Vagina (tissue), 2 donors: ENCODE results near the gene DAPK2. TPM values are rescaled to one million over a fixed set of nuclear protein-coding genes. Genes with fewer than 3 reads are reported as not detected.

Experiments used
- DNase-seq, 2 donors: peaks; one replicate each; pipeline ENCODE4 v3.0.0-alpha.2; 2017; ENCODE audit errors: extremely low spot score in 2 of 2
- H3K27ac ChIP-seq: fragments of 200-600 bp; sonication (generic); one replicate; pipeline ENCODE4 v1.5.1; 2019
- H3K27me3 ChIP-seq: fragments of 200-600 bp; sonication (generic); one replicate; pipeline ENCODE4 v1.5.1; 2019
- H3K36me3 ChIP-seq, 2 donors: fragments of 200-600 bp; sonication (generic); one replicate each; pipeline ENCODE4 v1.5.1; 2017 to 2019
- H3K4me1 ChIP-seq: fragments of 200-600 bp; sonication (generic); one replicate; pipeline ENCODE4 v1.5.1; 2019
- H3K4me3 ChIP-seq, 2 donors: fragments of 200-600 bp; sonication (generic); 1 replicate in 1 of 2; 2 replicates in 1 of 2; pipeline ENCODE4 v1.5.1; 2016 to 2019
- H3K9me3 ChIP-seq: fragments of 200-600 bp; sonication (generic); one replicate; pipeline ENCODE4 v1.5.1; 2019
- CTCF ChIP-seq, 3 experiments: fragments of 450-650 bp in 2 of 3; fragments of 200-600 bp in 1 of 3; sonication (generic) in 1 of 3; IDR thresholded peaks; one replicate each; pipeline ENCODE4 v1.5.1; 2017 to 2019; ENCODE audit warnings: antibody characterized with exemption in 3 of 3, mild to moderate bottlenecking in 2 of 3, moderate library complexity in 2 of 3
- POLR2A ChIP-seq, 2 donors: fragments of 450-650 bp; IDR thresholded peaks; one replicate each; pipeline ENCODE4 v1.6.1; 2017; ENCODE audit warnings: antibody characterized with exemption in 2 of 2, mild to moderate bottlenecking in 2 of 2, moderate library complexity in 2 of 2
- POLR2AphosphoS5 ChIP-seq, 2 donors: sonication (generic); formaldehyde crosslinking; IDR thresholded peaks; one replicate each; pipeline ENCODE4 v1.9.0; 2017; ENCODE audit warnings: antibody characterized with exemption in 2 of 2, mild to moderate bottlenecking in 2 of 2, low read depth in 1 of 2; ENCODE audit not compliant: insufficient read depth in 1 of 2
- intact Hi-C: fragments of 100-400 bp; cut with DNase I; formaldehyde crosslinking; loops from one replicate; pipeline ENCODE4 v1.15.1; 2023
- total RNA-seq: library from RNA; depleted of rRNA; stranded (reverse); fragments of >200 nt; gene quantifications from one replicate; pipeline ENCODE4 v1.2.3, GENCODE V29; 2016

Gene DAPK2
- total RNA-seq, 1 donor from 2014 or later, result 50.3 TPM

- Histone ChIP-seq H3K4me3 (no peak overlapping the region), H3K36me3 (no peaks in the 10 kb centered on the region), H3K27me3 (no peaks in the 10 kb centered on the region), H3K27ac (no peak overlapping the region), H3K9me3 (no peaks in the 10 kb centered on the region), H3K4me1 (no peaks in the 10 kb centered on the region)
- no peak for TF ChIP-seq POLR2A (IDR thresholded peaks at IDR 0.05)
- intact Hi-C loops, result no loop called here
- no peak for DNase-seq
These were observed 165.5 kb downstream of the DAPK2 start for GRCh38 chr15:63880744-63881143.

GRCh38 chr15:63879995-63880394 is 166.3 kb downstream of the DAPK2 start:
- no peak overlapping the region for H3K4me3 ChIP-seq
- no peak for DNase-seq
- no peak overlapping the region for H3K27ac ChIP-seq
- TF ChIP-seq POLR2AphosphoS5 (IDR thresholded peaks at IDR 0.05; ENCODE audit: insufficient read depth in 1 of 2, low read depth in 1 of 2) (no peak), POLR2A (IDR thresholded peaks at IDR 0.05) (no peak), CTCF (IDR thresholded peaks at IDR 0.05) (no peak)
- no peaks in the 10 kb centered on the region for H3K27me3 ChIP-seq
- no peaks in the 10 kb centered on the region for H3K9me3 ChIP-seq
- no peaks in the 10 kb centered on the region for H3K36me3 ChIP-seq
- H3K4me1 ChIP-seq, result no peaks in the 10 kb centered on the region
- intact Hi-C loops, result no loop called here

- TF ChIP-seq CTCF (IDR thresholded peaks at IDR 0.05), result no peak
- TF ChIP-seq POLR2A (IDR thresholded peaks at IDR 0.05), result no peak
- no peak for TF ChIP-seq POLR2AphosphoS5 (IDR thresholded peaks at IDR 0.05; ENCODE audit: insufficient read depth in 1 of 2, low read depth in 1 of 2)
- intact Hi-C loops, result no loop called here
- Histone ChIP-seq H3K4me1 (no peaks in the 10 kb centered on the region), H3K27ac (no peak overlapping the region), H3K27me3 (no peaks in the 10 kb centered on the region), H3K9me3 (no peaks in the 10 kb centered on the region), H3K4me3 (no peak overlapping the region), H3K36me3 (no peaks in the 10 kb centered on the region)
- no peak for DNase-seq
These were observed 167.1 kb downstream of the DAPK2 start for GRCh38 chr15:63879211-63879610.

GRCh38 chr15:63877713-63878271 is 168.5 kb downstream of the DAPK2 start:
- no peaks in the 10 kb centered on the region for H3K36me3 ChIP-seq
- no peak overlapping the region for H3K4me3 ChIP-seq
- H3K4me1 ChIP-seq, result no peaks in the 10 kb centered on the region
- intact Hi-C loops, result no loop called here
- H3K27ac ChIP-seq, result no peak overlapping the region
- DNase-seq, result no peak
- H3K27me3 ChIP-seq, result no peaks in the 10 kb centered on the region
- H3K9me3 ChIP-seq, result no peaks in the 10 kb centered on the region
- no peak for TF ChIP-seq POLR2A (IDR thresholded peaks at IDR 0.05)
- no peak for TF ChIP-seq CTCF (IDR thresholded peaks at IDR 0.05)
- TF ChIP-seq POLR2AphosphoS5 (IDR thresholded peaks at IDR 0.05; ENCODE audit: insufficient read depth in 1 of 2, low read depth in 1 of 2), result no peak

GRCh38 chr15:63876085-63876662 is 170.1 kb downstream of the DAPK2 start:
- Histone ChIP-seq H3K9me3 (no peaks in the 10 kb centered on the region), H3K27me3 (no peaks in the 10 kb centered on the region), H3K36me3 (no peaks in the 10 kb centered on the region), H3K4me3 (no peak overlapping the region), H3K4me1 (no peaks in the 10 kb centered on the region), H3K27ac (no peak overlapping the region)
- no peak for DNase-seq
- intact Hi-C loops, result no loop called here
- no peak for TF ChIP-seq POLR2A (IDR thresholded peaks at IDR 0.05)
- TF ChIP-seq CTCF (IDR thresholded peaks at IDR 0.05), result no peak
- TF ChIP-seq POLR2AphosphoS5 (IDR thresholded peaks at IDR 0.05; ENCODE audit: insufficient read depth in 1 of 2, low read depth in 1 of 2), result no peak
